ENCODE measurements around the gene ZSCAN12. TPM values are rescaled to one million over a fixed set of nuclear protein-coding genes. Genes with fewer than 3 reads are reported as not detected.

Gene ZSCAN12
- total and polyA plus RNA-seq, 2 of the 13 experiments (the other 11 are each of a cell fraction or from before 2014, with no cell fraction given): 2.8 to 8.9 TPM

- TF ChIP-seq ZNF318 (CRISPR knock-in tag; IDR thresholded peaks at IDR 0.05): peak; percentile 79; the same call in 1 of the 2 replicates
- 0 out of 2 replicates have a peak, but pooled peaks have one; percentile 32 for TF ChIP-seq GTF2F1 (IDR thresholded peaks at IDR 0.05; ENCODE audit: low read length)
- no peak; the same call in 1 of the 2 replicates for TF ChIP-seq SAFB2 (CRISPR knock-in tag; IDR thresholded peaks at IDR 0.05; ENCODE audit: borderline replicate concordance, low read depth)
- no peak; the same call in 1 of the 2 replicates for TF ChIP-seq ZBTB10 (CRISPR knock-in tag; IDR thresholded peaks at IDR 0.05; ENCODE audit: borderline replicate concordance)
- TF ChIP-seq ZNF629 (CRISPR knock-in tag; conservative IDR thresholded peaks at IDR 0.05): no peak; the same call in 1 of the 2 replicates
- TF ChIP-seq ZNF784 (CRISPR knock-in tag; IDR thresholded peaks at IDR 0.05; ENCODE audit: borderline replicate concordance): peak; percentile 98; the same call in 1 of the 2 replicates
- no peak for TF ChIP-seq ZC3H13 (CRISPR knock-in tag; IDR thresholded peaks at IDR 0.05)
- peak; percentile 84; the same call in 1 of the 2 replicates for TF ChIP-seq MXD3 (CRISPR knock-in tag; IDR thresholded peaks at IDR 0.05)
- TF ChIP-seq RNF219 (CRISPR knock-in tag; IDR thresholded peaks at IDR 0.05): no peak
- peak; percentile 90 for TF ChIP-seq CENPBD1 (CRISPR knock-in tag; IDR thresholded peaks at IDR 0.05; ENCODE audit: borderline replicate concordance, low read depth)
Measured at GRCh38 chr6:28383235-28384142, 16.1 kb downstream of the ZSCAN12 start (continued).

Data from HepG2 (cell line).